Activated CD4-positive, alpha-beta T cell treated with anti-CD3 and anti-CD28 coated beads for 4 hours (primary cell): ENCODE measurements around the gene CNN3.
A peak's percentile ranks its signal among the peaks of the same experiment; 100 is the strongest.

Source experiments
- DNase-seq, 2 donors: peaks; one replicate each; pipeline ENCODE4 v3.0.0-alpha.2; 2020

Gene CNN3

DNA sequence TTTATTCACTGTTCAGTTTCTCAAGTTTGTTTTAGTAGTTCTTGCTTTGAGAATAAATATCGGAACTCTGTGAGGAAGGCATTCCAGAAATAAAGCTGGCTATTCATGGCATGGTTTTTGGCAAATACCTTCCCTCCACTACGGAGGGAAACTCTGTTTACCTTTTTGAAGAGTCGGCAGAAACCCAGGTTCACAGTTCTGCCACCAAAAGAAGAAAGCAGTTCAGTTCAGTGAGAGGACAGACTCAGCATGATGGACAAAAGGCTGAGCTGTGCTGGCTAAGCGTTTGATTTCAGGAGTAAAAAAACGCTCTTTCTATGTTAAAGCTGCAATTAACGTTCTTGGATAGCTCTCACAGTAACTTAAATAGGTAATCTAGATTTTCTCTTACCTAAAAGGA, 42.4 kb downstream of the CNN3 start:
- no peak for DNase-seq

- no peak for DNase-seq
Observed at GRCh38 chr1:94884106-94884505, 42.8 kb downstream of the CNN3 start.

GRCh38 chr1:94883691-94884090, 43.2 kb downstream of the CNN3 start:
- DNase-seq, result no peak

DNA sequence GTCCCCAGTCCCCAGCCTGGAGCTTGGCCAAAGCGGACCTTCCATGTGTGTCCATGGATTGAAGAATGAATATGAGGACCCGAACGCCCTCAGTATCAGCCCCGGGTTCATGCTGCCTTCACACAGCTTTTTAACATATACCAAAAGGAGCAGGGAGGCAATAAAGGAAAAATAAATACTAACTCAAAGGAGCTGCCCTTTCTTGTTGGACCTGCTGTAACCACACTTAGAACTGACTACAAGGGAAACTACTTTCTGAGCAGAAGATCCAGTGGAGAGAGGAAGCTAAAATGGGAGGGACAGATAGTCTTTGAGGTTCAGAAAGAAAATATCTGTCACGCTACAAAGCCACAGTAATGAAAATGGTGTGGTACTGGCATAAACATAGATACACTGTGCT, 48.6 kb downstream of the CNN3 start:
- no peak for DNase-seq

DNA sequence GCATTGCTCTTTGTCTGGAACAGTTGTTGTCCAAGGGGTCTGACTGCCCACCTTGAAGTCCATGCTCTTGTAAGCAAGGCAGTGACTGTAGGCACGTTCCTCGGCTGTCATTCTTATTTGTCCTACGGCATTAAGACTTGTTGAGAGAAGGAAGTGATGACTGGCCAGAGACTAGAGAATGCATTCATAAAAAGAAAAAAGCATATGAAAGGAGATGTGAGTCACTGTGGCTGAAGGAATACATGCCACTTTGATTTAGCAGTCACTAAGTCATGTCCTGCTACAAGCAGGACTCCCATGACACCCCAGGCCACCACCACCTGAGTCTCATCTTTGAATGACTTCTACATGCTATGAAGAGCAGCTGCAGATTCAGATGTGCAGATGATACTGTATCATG, 50.5 kb downstream of the CNN3 start:
- DNase-seq, result no peak

DNA sequence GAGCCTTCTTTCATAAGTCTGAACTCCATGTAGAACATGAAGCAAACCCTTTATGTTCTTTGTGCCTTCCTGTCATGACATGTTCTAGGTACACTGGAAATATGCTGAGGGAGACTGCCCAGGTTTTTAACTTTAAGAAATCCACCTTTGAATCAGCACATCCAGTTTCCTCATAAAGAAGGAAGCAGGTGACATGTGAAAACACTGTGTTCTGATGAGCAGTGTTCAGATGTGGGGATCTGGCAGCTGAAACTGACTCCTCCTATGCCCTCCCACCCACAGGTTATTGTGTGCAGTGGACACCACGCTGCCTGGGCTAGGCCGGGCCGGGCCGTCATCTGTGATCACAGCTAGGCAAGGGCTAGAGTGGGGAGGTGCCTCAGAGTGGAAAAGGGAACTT, 51.1 kb downstream of the CNN3 start:
- DNase-seq, result no peak

- DNase-seq, result no peak
Observed at GRCh38 chr1:94874423-94874822, 52.5 kb downstream of the CNN3 start.

GRCh38 chr1:94873520-94874351, 53.2 kb downstream of the CNN3 start:
- no peak for DNase-seq

GRCh38 chr1:94872771-94873495, 54.0 kb downstream of the CNN3 start:
- DNase-seq, result no peak

- no peak for DNase-seq
Observed at GRCh38 chr1:94871031-94871430, 55.9 kb downstream of the CNN3 start.

DNA sequence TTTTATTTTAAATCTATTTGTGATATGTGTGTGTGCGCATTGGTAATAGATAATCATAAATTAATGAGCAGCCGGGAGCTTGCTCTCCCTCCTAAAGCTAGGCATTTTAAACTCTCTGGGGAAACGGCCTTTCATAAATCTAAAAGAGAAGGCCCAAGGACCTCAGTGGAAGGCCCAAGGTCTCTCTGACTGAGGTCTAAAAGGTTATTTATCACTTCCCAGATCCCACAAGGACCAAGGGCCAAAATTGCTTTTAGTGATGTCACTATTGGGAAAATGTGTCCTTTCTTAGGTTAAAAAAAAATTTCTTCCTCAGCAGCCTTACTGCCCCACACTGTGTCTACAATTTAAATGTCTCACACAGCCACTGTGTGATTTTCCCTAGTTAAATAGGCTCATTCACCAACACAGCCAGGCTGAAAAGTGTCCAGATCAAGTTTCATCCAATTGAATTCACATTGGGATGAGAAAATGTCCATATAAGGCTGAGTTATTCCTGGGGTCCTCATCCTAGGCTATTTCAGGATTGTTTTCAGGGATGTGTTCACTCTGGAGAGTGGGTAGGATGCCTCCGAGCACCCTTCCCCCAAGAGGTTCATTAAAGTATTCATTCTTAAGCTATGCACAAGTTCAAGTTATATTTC, 60.6 kb downstream of the CNN3 start:
- DNase-seq, result no peak

DNA sequence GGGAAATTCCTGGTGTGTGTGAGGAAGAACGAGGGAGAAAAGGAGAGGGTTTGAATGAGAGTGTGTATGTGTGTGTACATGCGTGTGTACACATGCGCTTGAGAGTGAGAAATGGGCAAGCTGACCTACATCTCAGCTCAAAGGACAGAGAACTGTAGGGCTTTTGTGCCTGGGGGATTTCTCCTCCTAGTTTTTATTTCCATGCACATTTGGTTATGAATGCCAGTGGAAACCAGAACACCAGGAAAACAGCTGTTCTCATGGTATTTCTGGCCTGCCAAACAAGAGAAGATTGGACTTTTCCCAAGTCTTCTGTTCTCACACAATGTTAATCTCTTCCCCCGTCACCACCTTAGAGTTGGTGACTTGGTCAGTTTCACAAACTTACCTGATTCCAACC, 61.5 kb downstream of the CNN3 start:
- DNase-seq, result no peak

GRCh38 chr1:94864821-94865220, 62.1 kb downstream of the CNN3 start:
- no peak for DNase-seq

- no peak for DNase-seq
Observed at GRCh38 chr1:94863919-94864318, 63.0 kb downstream of the CNN3 start.

GRCh38 chr1:94863297-94863911, 63.5 kb downstream of the CNN3 start:
- DNase-seq, result no peak

- no peak for DNase-seq
Observed at GRCh38 chr1:94862718-94863117, 64.2 kb downstream of the CNN3 start.

DNA sequence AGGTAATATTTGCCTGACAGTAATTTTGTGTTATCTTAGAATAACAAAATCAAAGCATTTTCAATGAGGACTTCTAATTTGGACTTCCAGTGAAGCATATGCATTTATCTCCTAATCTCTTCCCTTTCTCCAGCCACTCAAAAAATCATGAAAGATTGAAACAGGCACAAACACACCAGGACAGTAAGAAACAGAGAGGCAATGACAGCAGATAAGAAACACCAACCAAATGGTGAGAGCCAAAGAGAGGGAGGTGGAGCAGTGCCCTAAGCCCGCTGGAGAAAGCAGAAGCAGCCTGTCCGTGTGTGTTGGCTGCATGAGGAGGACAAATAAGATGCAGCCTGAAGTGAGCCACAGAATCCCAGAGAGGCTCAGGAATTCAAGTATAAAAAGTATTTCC, 67.7 kb downstream of the CNN3 start:
- no peak for DNase-seq

- no peak for DNase-seq
Observed at GRCh38 chr1:94858276-94858675, 68.6 kb downstream of the CNN3 start.

DNA sequence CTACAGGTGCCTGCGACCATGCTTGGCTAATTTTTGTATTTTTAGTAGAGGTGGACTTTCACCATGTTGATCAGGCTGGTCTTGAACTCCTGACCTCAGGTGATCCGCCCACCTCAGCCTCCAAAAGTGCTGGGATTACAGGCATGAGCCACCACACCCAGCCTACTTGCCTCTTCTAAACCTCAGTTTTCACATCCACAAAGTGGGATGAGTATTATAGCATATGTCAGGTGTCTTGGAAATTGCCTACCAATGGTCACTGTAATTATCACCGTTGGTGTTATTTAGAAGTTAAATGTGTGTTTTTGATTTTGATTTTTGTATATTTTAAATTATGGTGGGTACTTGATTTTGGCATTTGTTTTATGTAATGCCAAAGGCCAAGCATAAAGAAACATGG, 70.0 kb downstream of the CNN3 start:
- no peak for DNase-seq

GRCh38 chr1:94856004-94856403, 70.9 kb downstream of the CNN3 start:
- no peak for DNase-seq

DNA sequence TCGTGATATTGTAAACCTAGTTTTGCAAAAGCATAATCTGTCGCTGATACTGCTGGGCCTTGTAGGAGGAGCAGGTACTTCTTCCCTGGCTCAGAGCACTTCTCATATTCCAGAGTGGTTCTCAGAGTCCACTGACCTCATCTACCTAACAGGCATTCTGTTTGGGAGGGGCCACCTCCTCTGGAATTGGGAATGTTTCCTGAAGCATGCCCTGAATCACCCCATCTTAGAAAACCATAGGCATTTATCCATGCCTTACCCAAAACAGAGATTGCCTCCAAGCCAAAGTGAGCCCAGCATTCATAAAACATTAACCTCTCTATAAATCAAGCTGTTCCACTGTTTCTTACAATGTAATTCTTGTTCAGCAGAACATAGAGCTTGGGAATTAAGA, 71.6 kb downstream of the CNN3 start:
- no peak for DNase-seq

DNA sequence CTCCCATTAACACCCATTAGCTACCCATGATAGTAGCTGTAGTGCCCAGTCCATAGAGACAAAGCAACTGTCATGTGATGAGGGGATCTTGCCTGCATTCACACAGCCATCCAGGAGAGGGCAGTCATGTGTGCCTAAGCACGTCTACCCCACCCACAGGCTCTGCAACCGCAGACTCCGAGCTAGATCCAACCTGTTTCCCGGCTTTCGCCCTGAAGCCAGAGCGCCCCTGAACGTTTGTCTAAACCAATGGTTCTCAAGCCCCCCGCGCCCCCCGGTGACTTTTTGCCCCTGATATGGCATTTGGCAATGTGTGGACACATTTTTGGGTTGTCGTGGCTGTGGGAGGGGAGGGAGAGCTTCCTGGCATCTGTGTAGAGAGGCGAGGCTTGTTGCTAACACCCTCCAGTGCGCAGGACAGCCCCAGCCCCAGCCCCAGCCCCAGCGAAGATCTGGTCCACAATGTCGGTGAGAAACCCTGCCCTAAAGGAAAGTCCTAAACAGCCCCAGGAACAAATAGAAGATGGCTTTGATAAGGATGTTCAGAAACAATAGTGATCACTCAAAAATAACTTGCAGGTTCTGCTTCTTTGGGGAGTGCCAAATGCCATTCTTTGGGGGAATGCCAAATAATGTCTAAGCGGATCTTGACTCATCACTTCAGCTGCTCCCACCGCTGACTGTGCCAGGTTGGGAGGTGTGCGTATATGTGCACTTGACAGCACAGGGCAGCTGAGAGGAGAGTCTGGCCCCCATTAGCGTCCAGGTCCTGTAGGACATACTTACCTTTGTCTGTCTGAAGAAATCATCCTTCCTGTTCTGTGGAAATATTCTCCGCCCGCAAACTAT, 72.2 kb downstream of the CNN3 start:
- DNase-seq, result peak; percentile 73 to 75

- no peak for DNase-seq
Observed at GRCh38 chr1:94852788-94853187, 74.1 kb downstream of the CNN3 start.
